H1 (cell line): Measurements from ENCODE around the gene RBMX2. TPM values are rescaled to one million over a fixed set of nuclear protein-coding genes. Genes with fewer than 3 reads are reported as not detected.

Experiments
- CTCF ChIA-PET: fragments of 300-600 bp; sonication (Branson Sonifier 250); formaldehyde crosslinking; loops from one replicate; lab custom pipeline; 2021; ENCODE audit not compliant: partially characterized antibody; lab: Charles Lee
- POLR2A ChIA-PET: fragments of 300-600 bp; sonication (Branson Sonifier 250); formaldehyde crosslinking; loops from one replicate; lab custom pipeline; 2021; ENCODE audit warnings: inconsistent platforms; ENCODE audit not compliant: partially characterized antibody; lab: Charles Lee
- DNase-seq, 2 experiments: peaks; one replicate each; pipeline versions ENCODE4 v3.0.0 to v3.0.0-alpha.2; 2010 to 2022; ENCODE audit warnings: low spot score in 2 of 2, low read depth in 1 of 2, mixed read lengths in 1 of 2
- FAIRE-seq: peaks from 2 replicates; lab custom pipeline; 2011; peaks lifted over from hg19 to GRCh38; lab: Jason Lieb, UNC
- H2AFZ ChIP-seq: 2 replicates; pipeline ENCODE4 v1.8.1; 2012; ENCODE audit warnings: low read length, inconsistent platforms
- H2AK5ac ChIP-seq: 2 replicates; pipeline ENCODE4 v1.6.1; 2013; ENCODE audit warnings: low read depth, low read length
- H2BK120ac ChIP-seq: replicated peaks from 2 replicates; pipeline ENCODE3; 2013; ENCODE audit warnings: low read depth, low read length, inconsistent platforms
- H2BK12ac ChIP-seq: 2 replicates; pipeline ENCODE4 v1.6.1; 2013; ENCODE audit warnings: low read depth, low read length
- H2BK15ac ChIP-seq: 2 replicates; pipeline ENCODE4 v1.6.1; 2013; ENCODE audit warnings: low read length
- H2BK20ac ChIP-seq: 2 replicates; pipeline ENCODE4 v1.6.1; 2013; ENCODE audit warnings: low read length
- H2BK5ac ChIP-seq: 2 replicates; pipeline ENCODE4 v1.6.1; 2013; ENCODE audit warnings: low read depth, low read length
- H3K14ac ChIP-seq: 2 replicates; pipeline ENCODE4 v1.6.1; 2013; ENCODE audit warnings: inconsistent platforms; ENCODE audit not compliant: insufficient read length
- H3K18ac ChIP-seq: 2 replicates; pipeline ENCODE4 v1.6.1; 2013; ENCODE audit warnings: low read length; ENCODE audit errors: extremely low read depth
- H3K23ac ChIP-seq: 2 replicates; pipeline ENCODE4 v1.6.1; 2013; ENCODE audit warnings: inconsistent platforms; ENCODE audit not compliant: insufficient read length
- H3K23me2 ChIP-seq: 2 replicates; pipeline ENCODE4 v1.6.1; 2013; ENCODE audit warnings: low read depth, low read length
- H3K27ac ChIP-seq: 2 replicates; pipeline ENCODE4 v1.6.1; 2011; ENCODE audit warnings: low read depth, low read length, inconsistent platforms
- H3K27me3 ChIP-seq, 4 experiments: replicated peaks in 1 of 4; 1 replicate in 1 of 4; 2 replicates in 3 of 4; pipeline versions ENCODE4 v1.6.1 to v1.8.1; 2011 to 2013; ENCODE audit warnings: low read length in 3 of 4, mild to moderate bottlenecking in 3 of 4, inconsistent platforms in 2 of 4, mixed read lengths in 2 of 4, moderate library complexity in 1 of 4; ENCODE audit not compliant: control insufficient read depth in 3 of 4, insufficient read depth in 3 of 4; ENCODE audit errors: extremely low read depth in 1 of 4
- H3K36me3 ChIP-seq, 4 experiments: 2 replicates each; pipeline versions ENCODE4 v1.6.1 to v1.8.1; 2011 to 2013; ENCODE audit warnings: mild to moderate bottlenecking in 4 of 4, low read length in 3 of 4, moderate library complexity in 2 of 4, control low read depth in 1 of 4, inconsistent platforms in 1 of 4; ENCODE audit not compliant: insufficient read depth in 4 of 4, control insufficient read depth in 2 of 4
- H3K4ac ChIP-seq: replicated peaks from 2 replicates; pipeline ENCODE3; 2013; ENCODE audit warnings: low read length, low read depth, mixed read lengths, inconsistent platforms; ENCODE audit not compliant: insufficient read length
- H3K4me1 ChIP-seq, 4 experiments: replicated peaks in 1 of 4; 1 replicate in 1 of 4; 2 replicates in 3 of 4; pipeline versions ENCODE4 v1.6.1 to v1.8.1; 2011 to 2013; ENCODE audit warnings: low read length in 3 of 4, inconsistent platforms in 2 of 4, mixed read lengths in 1 of 4; ENCODE audit not compliant: insufficient read depth in 4 of 4, control insufficient read depth in 3 of 4
- H3K4me2 ChIP-seq, 2 experiments: 2 replicates each; pipeline versions ENCODE4 v1.6.1 to v1.8.1; 2011 to 2013; ENCODE audit warnings: low read depth in 2 of 2, low read length in 2 of 2, control low read depth in 1 of 2, inconsistent platforms in 1 of 2, mild to moderate bottlenecking in 1 of 2; ENCODE audit not compliant: insufficient read depth in 1 of 2
- H3K4me3 ChIP-seq, 4 experiments: fragments of 200-600, 300-600 bp in 1 of 4; sonication (generic), shearing (Covaris generic), sonication (Bioruptor Twin) in 1 of 4; 2 replicates each; pipeline versions ENCODE4 v1.5.1 to v1.8.1; 2011 to 2016; ENCODE audit warnings: low read length in 4 of 4, low read depth in 3 of 4, control low read depth in 2 of 4, inconsistent platforms in 2 of 4, mild to moderate bottlenecking in 2 of 4, mixed read lengths in 1 of 4, moderate library complexity in 1 of 4; ENCODE audit not compliant: insufficient read depth in 2 of 4; ENCODE audit errors: extremely low read depth in 1 of 4
- H3K56ac ChIP-seq: replicated peaks from 2 replicates; pipeline ENCODE3; 2013; ENCODE audit warnings: low read depth, mild to moderate bottlenecking, mixed read lengths, low read length, inconsistent platforms; ENCODE audit not compliant: insufficient read length
- H3K79me1 ChIP-seq: 2 replicates; pipeline ENCODE4 v1.6.1; 2013; ENCODE audit warnings: low read depth, low read length, control low read depth
- H3K79me2 ChIP-seq, 2 experiments: 2 replicates each; pipeline versions ENCODE4 v1.6.1 to v1.8.1; 2012 to 2013; ENCODE audit warnings: low read length in 2 of 2, mild to moderate bottlenecking in 2 of 2, inconsistent platforms in 1 of 2; ENCODE audit not compliant: insufficient read depth in 2 of 2, control insufficient read depth in 1 of 2
- H3K9ac ChIP-seq, 4 experiments: replicated peaks in 1 of 4; 1 replicate in 1 of 4; 2 replicates in 3 of 4; pipeline versions ENCODE4 v1.6.1 to v1.8.1; 2011 to 2013; ENCODE audit warnings: low read depth in 3 of 4, low read length in 3 of 4, control low read depth in 2 of 4, mild to moderate bottlenecking in 2 of 4, moderate library complexity in 2 of 4, inconsistent platforms in 1 of 4; ENCODE audit errors: extremely low read depth in 1 of 4
- H3K9me3 ChIP-seq, 2 experiments: 2 replicates each; pipeline versions ENCODE4 v1.6.1 to v1.8.1; 2012 to 2013; ENCODE audit warnings: mild to moderate bottlenecking in 2 of 2, moderate library complexity in 2 of 2, control low read depth in 1 of 2, inconsistent platforms in 1 of 2, low read depth in 1 of 2, low read length in 1 of 2, mixed read lengths in 1 of 2; ENCODE audit not compliant: insufficient read depth in 2 of 2
- H4K20me1 ChIP-seq, 2 experiments: replicated peaks in 1 of 2; 2 replicates each; pipeline versions ENCODE3 to v1.8.1; 2011 to 2013; ENCODE audit warnings: inconsistent platforms in 2 of 2, low read length in 2 of 2, mild to moderate bottlenecking in 1 of 2; ENCODE audit not compliant: insufficient read depth in 2 of 2, control insufficient read depth in 1 of 2
- H4K5ac ChIP-seq: 2 replicates; pipeline ENCODE4 v1.6.1; 2013; ENCODE audit warnings: low read length, low read depth, mixed read lengths, inconsistent platforms; ENCODE audit not compliant: insufficient read length
- H4K8ac ChIP-seq: 2 replicates; pipeline ENCODE4 v1.8.0; 2013; ENCODE audit warnings: mild to moderate bottlenecking, moderate library complexity, low read length, inconsistent platforms; ENCODE audit not compliant: insufficient read depth; ENCODE audit errors: extremely low read depth
- H4K91ac ChIP-seq: replicated peaks from 2 replicates; pipeline ENCODE3; 2013; ENCODE audit warnings: low read length, mixed read lengths, inconsistent platforms; ENCODE audit not compliant: insufficient read length
- BACH1 ChIP-seq: IDR thresholded peaks from 2 replicates; pipeline ENCODE4 v1.6.1; 2012; ENCODE audit warnings: low read length, improper control_type of control experiment
- CREB1 ChIP-seq: IDR thresholded peaks from 2 replicates; pipeline ENCODE4 v1.6.1; 2012; ENCODE audit warnings: inconsistent platforms
- MAFK ChIP-seq: IDR thresholded peaks from 2 replicates; pipeline ENCODE4 v1.6.1; 2012; ENCODE audit warnings: low read depth, mild to moderate bottlenecking, improper control_type of control experiment, low read length
- RAD21 ChIP-seq, 2 experiments: IDR thresholded peaks in 1 of 2; conservative IDR thresholded peaks in 1 of 2; 2 replicates each; pipeline ENCODE4 v1.6.1; 2011; ENCODE audit warnings: low read depth in 2 of 2, low read length in 2 of 2, improper control_type of control experiment in 1 of 2, inconsistent platforms in 1 of 2, mild to moderate bottlenecking in 1 of 2, moderate library complexity in 1 of 2
- RBBP5 ChIP-seq: IDR thresholded peaks from 2 replicates; pipeline ENCODE4 v1.7.1; 2012; ENCODE audit warnings: low read depth, mild to moderate bottlenecking, inconsistent platforms, low read length, moderate library complexity, borderline replicate concordance
- SIX5 ChIP-seq: IDR thresholded peaks from 2 replicates; pipeline ENCODE4 v1.6.1; 2011; ENCODE audit warnings: mild to moderate bottlenecking, low read depth, low read length
- SRF ChIP-seq: IDR thresholded peaks from 2 replicates; pipeline ENCODE4 v1.6.1; 2011; ENCODE audit warnings: mild to moderate bottlenecking, low read depth, low read length, moderate library complexity
- TCF12 ChIP-seq: IDR thresholded peaks from 2 replicates; pipeline ENCODE4 v1.6.1; 2011; ENCODE audit warnings: low read depth, mild to moderate bottlenecking, low read length
- WGBS, 2 experiments: shearing (Covaris generic) in 1 of 2; methylation state at CpG; one replicate each; pipeline versions ENCODE4 v1.1.6 to v1.1.7; 2013 to 2015; ENCODE audit warnings: low lambda C conversion rate in 2 of 2, mixed read lengths in 2 of 2, inconsistent platforms in 1 of 2, low coverage in 1 of 2, missing lambda C conversion rate in 1 of 2; ENCODE audit not compliant: insufficient replicate concordance in 2 of 2, insufficient coverage in 1 of 2, insufficient read length in 1 of 2; ENCODE audit errors: extremely low coverage in 1 of 2, missing lambda C conversion rate in 1 of 2; 5-methylcytosine and 5-hydroxymethylcytosine counted together
- polyA plus RNA-seq, 7 experiments: library from polyadenylated mRNA; depleted of rRNA in 3 of 7; stranded (reverse) in 5 of 7; unstranded in 2 of 7; fragments of >200 nt in 5 of 7; fragments of 200-250 nt in 2 of 7; gene quantifications; 1 replicate in 5 of 7; 2 replicates in 1 of 7; 4 replicates in 1 of 7; pipeline versions ENCODE4 v1.2.1 to v1.2.3, GENCODE V29; 2011 to 2013; ENCODE audit warnings: missing spikeins in 2 of 7, mixed read lengths in 2 of 7
- total RNA-seq: library from RNA; stranded (reverse); fragmentation: NEBNext Ultra II Directional; extraction: Animal tissue kit (Norgen Biotek cat#: 25700); gene quantifications from 2 replicates; pipeline ENCODE4 v1.2.1, GENCODE V29; 2021

RBMX2 gene
- total and polyA plus RNA-seq, 2 of the 8 experiments (the other 6 are each of a cell fraction or from before 2014, with no cell fraction given) = 10.8 to 23.2 TPM

DNA sequence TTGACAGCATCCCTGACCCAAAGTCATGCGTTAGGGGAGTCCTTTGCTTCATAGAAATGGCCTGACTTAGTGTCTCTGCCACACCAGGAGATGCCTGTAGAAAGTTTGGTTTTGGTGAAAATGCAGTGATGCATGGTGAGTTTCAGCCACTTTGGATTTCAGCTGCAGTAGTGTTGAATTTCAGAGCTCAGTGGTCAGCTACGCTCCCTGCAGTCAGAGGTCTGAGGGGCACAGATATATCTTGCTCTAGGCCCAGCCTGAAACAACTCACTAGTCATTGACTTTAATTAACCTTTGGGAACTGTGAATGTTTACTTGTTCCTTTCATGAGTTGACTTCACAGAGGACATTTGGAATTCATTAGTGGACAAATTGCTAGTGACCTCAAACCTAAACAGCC, 17.5 kb downstream of the RBMX2 start:
- DNase-seq = no peak
- H3K18ac ChIP-seq = no peak overlapping the region
- H3K4me1 ChIP-seq = no peaks in the 10 kb centered on the region; a peak in 2 of 7 replicates
- no peak overlapping the region for H2BK120ac ChIP-seq
- H3K14ac ChIP-seq = no peak overlapping the region
- TF ChIP-seq SRF (no peak), RBBP5 (no peak), SIX5 (no peak), TCF12 (no peak), CREB1 (no peak), BACH1 (no peak), MAFK (no peak), RAD21 (IDR thresholded peaks at IDR 0.05 in 1 of 2, conservative IDR thresholded peaks at IDR 0.05 in 1 of 2; ENCODE audit: low read depth in 2 of 2, low read length in 2 of 2) (no peak)
- H3K79me1 ChIP-seq = no peaks in the 10 kb centered on the region
- H3K4me2 ChIP-seq = no peak overlapping the region
- H2AFZ ChIP-seq = no peak overlapping the region
- no peak overlapping the region for H4K8ac ChIP-seq
- no peak overlapping the region for H2BK20ac ChIP-seq
- H4K91ac ChIP-seq = no peak overlapping the region
- WGBS, 2 experiments = 93% methylated on average over 2 of the region's 2 CpGs; no CpG with 5 or more reads in 1 of the 2 experiments
- H3K27me3 ChIP-seq = no peaks in the 10 kb centered on the region
- ChIA-PET CTCF (interaction anchor here (1.5 kb wide), 1 partner anchor 498 kb away, joined by 3 read pairs; no protein-coding TSS in a partner anchor), POLR2A (interaction anchor here (1.0 kb wide), 1 partner anchor 14 kb away, joined by 3 read pairs; no protein-coding TSS in a partner anchor)
- H3K56ac ChIP-seq = no peak overlapping the region
- no peak overlapping the region for H3K9ac ChIP-seq
- no peak overlapping the region for H2BK12ac ChIP-seq
- H4K20me1 ChIP-seq = no peaks in the 10 kb centered on the region
- H3K4ac ChIP-seq = no peak overlapping the region
- no peaks in the 10 kb centered on the region for H3K23me2 ChIP-seq
- no peak overlapping the region for H2BK5ac ChIP-seq
- no peak overlapping the region for H3K27ac ChIP-seq
- no peak overlapping the region for H3K23ac ChIP-seq
- H2AK5ac ChIP-seq = no peak overlapping the region
- H3K4me3 ChIP-seq = no peak overlapping the region
- H3K9me3 ChIP-seq = no peaks in the 10 kb centered on the region
- H4K5ac ChIP-seq = no peak overlapping the region
- H3K79me2 ChIP-seq = no peaks in the 10 kb centered on the region
- H3K36me3 ChIP-seq = peaks cover 0 to 3% (median 0%) of the 10 kb centered on the region in 4 experiments; a peak in 1 of 8 replicates
- peak; percentile 52 for FAIRE-seq
- no peak overlapping the region for H2BK15ac ChIP-seq
